A549 (cell line): ENCODE measurements around the gene SMARCA4.

Experiments used
- BCL3 ChIP-seq: fragments of >200 bp; sonication (Bioruptor Twin); formaldehyde crosslinking; IDR thresholded peaks from 3 replicates; pipeline ENCODE4 v1.6.1; 2016
- HDAC2 ChIP-seq: fragments of 200-600 bp; sonication (generic); IDR thresholded peaks from 2 replicates; pipeline ENCODE4 v1.6.1; 2016

- TF ChIP-seq BCL3 (no peak), HDAC2 (no peak)
These were observed 139.2 kb downstream of the SMARCA4 start for GRCh38 chr19:11100049-11100448.
